IPS DF 19.7 (cell line): ENCODE data around the gene PLEKHH1.

Source experiments
- DNase-seq: peaks from one replicate; pipeline ENCODE4 v3.0.0-alpha.2; 2013; ENCODE audit warnings: low read depth, low spot score

The PLEKHH1 gene

GRCh38 chr14:67532998-67533753 is at the start of gene PLEKHH1:
Gene PLEKHH1, plus strand, starts transcription at chr14:67533290. Its CDS starts 8,578 bp downstream, at chr14:67541868.
- DNase-seq, result no peak

GRCh38 chr14:67483579-67484285 is 49.4 kb upstream of the PLEKHH1 start:
- DNase-seq, result no peak

GRCh38 chr14:67485501-67486095 is 47.5 kb upstream of the PLEKHH1 start:
- no peak for DNase-seq

GRCh38 chr14:67486890-67487289 is 46.2 kb upstream of the PLEKHH1 start:
- no peak for DNase-seq

- DNase-seq, result no peak
These were observed 45.8 kb upstream of the PLEKHH1 start for GRCh38 chr14:67487332-67487731.

GRCh38 chr14:67487937-67488893 is 44.9 kb upstream of the PLEKHH1 start, which contains the start of gene TMEM229B:
Gene TMEM229B, minus strand, starts transcription at chr14:67488721. Its CDS starts 14,798 bp downstream, at chr14:67473923.
- DNase-seq, result no peak

- DNase-seq, result no peak
These were observed 42.9 kb upstream of the PLEKHH1 start for GRCh38 chr14:67490196-67490595.

GRCh38 chr14:67491285-67491684 is 41.8 kb upstream of the PLEKHH1 start:
- no peak for DNase-seq

- DNase-seq, result no peak
These were observed 41.2 kb upstream of the PLEKHH1 start for GRCh38 chr14:67491741-67492507.

GRCh38 chr14:67492538-67492937 is 40.6 kb upstream of the PLEKHH1 start:
- no peak for DNase-seq

GRCh38 chr14:67493092-67493717 is 39.9 kb upstream of the PLEKHH1 start:
- no peak for DNase-seq

GRCh38 chr14:67495827-67496226 is 37.3 kb upstream of the PLEKHH1 start:
- DNase-seq, result no peak

GRCh38 chr14:67497216-67497615 is 35.9 kb upstream of the PLEKHH1 start:
- DNase-seq, result no peak

GRCh38 chr14:67497716-67498115 is 35.4 kb upstream of the PLEKHH1 start:
- DNase-seq, result no peak

- no peak for DNase-seq
These were observed 32.1 kb upstream of the PLEKHH1 start for GRCh38 chr14:67500981-67501380.

- no peak for DNase-seq
These were observed 31.4 kb upstream of the PLEKHH1 start for GRCh38 chr14:67501670-67502069.

- no peak for DNase-seq
These were observed 30.2 kb upstream of the PLEKHH1 start for GRCh38 chr14:67502867-67503266.

- no peak for DNase-seq
These were observed 29.8 kb upstream of the PLEKHH1 start for GRCh38 chr14:67503331-67503730.

- no peak for DNase-seq
These were observed 27.8 kb upstream of the PLEKHH1 start for GRCh38 chr14:67505254-67505653.

- no peak for DNase-seq
These were observed 24.1 kb upstream of the PLEKHH1 start for GRCh38 chr14:67508956-67509355.
